ENCODE results near the gene FAM131A.

The FAM131A gene

DNA sequence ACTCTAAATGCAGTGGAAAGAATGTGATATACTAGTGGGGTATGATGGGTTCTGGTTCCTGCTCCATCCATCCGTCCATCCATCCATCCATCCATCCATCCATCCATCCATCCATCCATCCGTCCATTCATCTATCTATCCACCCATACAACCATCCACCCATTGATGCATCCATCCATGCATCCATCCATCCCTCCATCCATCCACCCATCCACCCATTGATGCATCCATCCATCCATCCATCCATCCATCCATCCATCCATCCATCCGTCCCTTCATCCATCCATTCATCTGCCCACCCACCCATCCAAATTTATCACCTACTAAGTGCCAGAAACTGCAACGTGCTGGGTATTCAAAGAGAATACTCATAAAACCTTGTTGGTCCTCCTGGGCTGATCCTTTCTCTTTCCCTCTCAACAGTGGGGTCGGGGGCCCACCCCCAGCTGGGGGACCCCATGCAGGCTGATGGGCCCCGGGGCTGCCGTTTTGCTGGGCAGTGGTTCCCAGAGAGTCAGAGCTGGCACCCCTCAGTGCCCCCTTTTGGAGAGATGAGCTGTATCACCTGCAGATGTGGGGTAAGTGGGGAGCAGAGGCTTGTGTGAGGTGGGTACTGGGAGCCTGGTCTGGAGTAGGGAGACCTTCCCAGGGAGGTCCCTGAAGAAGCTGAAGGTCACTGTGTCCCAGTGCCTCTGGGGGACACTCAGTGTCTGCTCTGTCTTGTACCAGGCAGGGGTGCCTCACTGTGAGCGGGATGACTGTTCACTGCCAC lies 51.0 kb downstream of the FAM131A start:
- ChIA-PET CTCF (interaction anchor here (0.6 to 1.3 kb wide), 3 partner anchors 17 to 162 kb away, joined by 3 to 5 read pairs (median 3); no protein-coding TSS in a partner anchor), POLR2A (no interaction called here)
- Histone ChIP-seq H3K9me3 (ENCODE audit: control insufficient read depth, insufficient read depth, low read depth, low read length) (no peaks in the 10 kb centered on the region), H3K36me3 (ENCODE audit: control insufficient read depth in 2 of 2, insufficient read depth in 1 of 2, low read length in 2 of 2) (peaks cover 0 to 21% of the 10 kb centered on the region in 2 experiments; a peak in 1 of 3 replicates), H3K4me1 (ENCODE audit: control insufficient read depth, insufficient read depth, low read length) (no peaks in the 10 kb centered on the region), H3K27ac (ENCODE audit: extremely low read depth, low read depth, low read length) (no peak overlapping the region), H3K4me3 (ENCODE audit: low read depth, low read length) (no peak overlapping the region)
- no peak for TF ChIP-seq ZNF623 (tag by site-specific recombination; IDR thresholded peaks at IDR 0.05)
- TF ChIP-seq ZNF501 (tag by site-specific recombination; IDR thresholded peaks at IDR 0.05): no peak
- TF ChIP-seq ZBTB17 (tag by site-specific recombination; IDR thresholded peaks at IDR 0.05): peak; percentile 63
- 0 out of 2 replicates have a peak, but pooled peaks have one; percentile 12 for TF ChIP-seq GLIS2 (tag by site-specific recombination; IDR thresholded peaks at IDR 0.05)
- peak; percentile 99 for TF ChIP-seq ZNF366 (tag by site-specific recombination; conservative IDR thresholded peaks at IDR 0.05)

DNA sequence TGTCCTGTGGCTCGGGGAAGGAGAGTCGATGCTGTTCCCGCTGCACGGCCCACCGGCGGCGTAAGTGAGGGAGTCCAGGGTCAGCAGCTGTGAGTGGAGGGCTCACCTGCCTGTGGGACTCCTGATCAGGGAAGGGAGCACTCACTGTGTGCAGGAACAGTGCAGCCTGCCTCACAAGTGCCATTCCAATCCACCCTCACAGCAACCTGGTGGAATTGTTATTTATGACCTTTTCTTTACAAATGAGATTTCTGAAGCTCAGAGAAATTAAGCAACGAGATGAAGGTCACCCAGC lies 51.5 kb downstream of the FAM131A start:
- ChIA-PET CTCF (interaction anchor here (0.6 to 1.3 kb wide), 2 partner anchors 17 to 79 kb away, joined by 4 to 5 read pairs; no protein-coding TSS in a partner anchor), POLR2A (no interaction called here)
- Histone ChIP-seq H3K36me3 (ENCODE audit: control insufficient read depth in 2 of 2, insufficient read depth in 1 of 2, low read length in 2 of 2) (peaks cover 0 to 19% of the 10 kb centered on the region in 2 experiments; a peak in 1 of 3 replicates), H3K27ac (ENCODE audit: extremely low read depth, low read depth, low read length) (no peak overlapping the region), H3K4me3 (ENCODE audit: low read depth, low read length) (no peak overlapping the region), H3K4me1 (ENCODE audit: control insufficient read depth, insufficient read depth, low read length) (no peaks in the 10 kb centered on the region), H3K9me3 (ENCODE audit: control insufficient read depth, insufficient read depth, low read depth, low read length) (no peaks in the 10 kb centered on the region)
- TF ChIP-seq ZNF596 (tag by site-specific recombination; IDR thresholded peaks at IDR 0.05) (no peak), SCRT1 (tag by site-specific recombination; IDR thresholded peaks at IDR 0.05; ENCODE audit: borderline replicate concordance) (no peak), ZNF175 (tag by site-specific recombination; IDR thresholded peaks at IDR 0.05) (no peak), ZNF248 (tag by site-specific recombination; IDR thresholded peaks at IDR 0.05) (no peak), ZNF555 (tag by site-specific recombination; conservative IDR thresholded peaks at IDR 0.05) (no peak), ZNF341 (tag by site-specific recombination; IDR thresholded peaks at IDR 0.05; ENCODE audit: low read depth) (no peak), ZNF530 (tag by site-specific recombination; IDR thresholded peaks at IDR 0.05; ENCODE audit: low read depth) (no peak), GFI1B (tag by site-specific recombination; IDR thresholded peaks at IDR 0.05) (no peak), MYNN (tag by site-specific recombination; IDR thresholded peaks at IDR 0.05; ENCODE audit: borderline replicate concordance) (no peak), ZNF664 (tag by site-specific recombination; IDR thresholded peaks at IDR 0.05) (no peak), ZBTB8A (tag by site-specific recombination; IDR thresholded peaks at IDR 0.05) (no peak), ZNF529 (tag by site-specific recombination; IDR thresholded peaks at IDR 0.05; ENCODE audit: insufficient replicate concordance) (no peak), TCF7L2 (IDR thresholded peaks at IDR 0.05; ENCODE audit: borderline replicate concordance, low read depth, low read length) (no peak), KLF7 (tag by site-specific recombination; IDR thresholded peaks at IDR 0.05; ENCODE audit: borderline replicate concordance) (no peak)
- TF ChIP-seq, protein P1, sequence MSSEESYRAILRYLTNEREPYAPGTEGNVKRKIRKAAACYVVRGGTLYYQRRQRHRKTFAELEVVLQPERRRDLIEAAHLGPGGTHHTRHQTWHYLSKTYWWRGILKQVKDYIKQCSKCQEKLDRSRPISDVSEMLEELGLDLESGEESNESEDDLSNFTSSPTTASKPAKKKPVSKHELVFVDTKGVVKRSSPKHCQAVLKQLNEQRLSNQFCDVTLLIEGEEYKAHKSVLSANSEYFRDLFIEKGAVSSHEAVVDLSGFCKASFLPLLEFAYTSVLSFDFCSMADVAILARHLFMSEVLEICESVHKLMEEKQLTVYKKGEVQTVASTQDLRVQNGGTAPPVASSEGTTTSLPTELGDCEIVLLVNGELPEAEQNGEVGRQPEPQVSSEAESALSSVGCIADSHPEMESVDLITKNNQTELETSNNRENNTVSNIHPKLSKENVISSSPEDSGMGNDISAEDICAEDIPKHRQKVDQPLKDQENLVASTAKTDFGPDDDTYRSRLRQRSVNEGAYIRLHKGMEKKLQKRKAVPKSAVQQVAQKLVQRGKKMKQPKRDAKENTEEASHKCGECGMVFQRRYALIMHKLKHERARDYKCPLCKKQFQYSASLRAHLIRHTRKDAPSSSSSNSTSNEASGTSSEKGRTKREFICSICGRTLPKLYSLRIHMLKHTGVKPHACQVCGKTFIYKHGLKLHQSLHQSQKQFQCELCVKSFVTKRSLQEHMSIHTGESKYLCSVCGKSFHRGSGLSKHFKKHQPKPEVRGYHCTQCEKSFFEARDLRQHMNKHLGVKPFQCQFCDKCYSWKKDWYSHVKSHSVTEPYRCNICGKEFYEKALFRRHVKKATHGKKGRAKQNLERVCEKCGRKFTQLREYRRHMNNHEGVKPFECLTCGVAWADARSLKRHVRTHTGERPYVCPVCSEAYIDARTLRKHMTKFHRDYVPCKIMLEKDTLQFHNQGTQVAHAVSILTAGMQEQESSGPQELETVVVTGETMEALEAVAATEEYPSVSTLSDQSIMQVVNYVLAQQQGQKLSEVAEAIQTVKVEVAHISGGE (tag by site-specific recombination; conservative IDR thresholded peaks at IDR 0.05; ENCODE audit: low read depth): no peak
- TF ChIP-seq, protein P2, sequence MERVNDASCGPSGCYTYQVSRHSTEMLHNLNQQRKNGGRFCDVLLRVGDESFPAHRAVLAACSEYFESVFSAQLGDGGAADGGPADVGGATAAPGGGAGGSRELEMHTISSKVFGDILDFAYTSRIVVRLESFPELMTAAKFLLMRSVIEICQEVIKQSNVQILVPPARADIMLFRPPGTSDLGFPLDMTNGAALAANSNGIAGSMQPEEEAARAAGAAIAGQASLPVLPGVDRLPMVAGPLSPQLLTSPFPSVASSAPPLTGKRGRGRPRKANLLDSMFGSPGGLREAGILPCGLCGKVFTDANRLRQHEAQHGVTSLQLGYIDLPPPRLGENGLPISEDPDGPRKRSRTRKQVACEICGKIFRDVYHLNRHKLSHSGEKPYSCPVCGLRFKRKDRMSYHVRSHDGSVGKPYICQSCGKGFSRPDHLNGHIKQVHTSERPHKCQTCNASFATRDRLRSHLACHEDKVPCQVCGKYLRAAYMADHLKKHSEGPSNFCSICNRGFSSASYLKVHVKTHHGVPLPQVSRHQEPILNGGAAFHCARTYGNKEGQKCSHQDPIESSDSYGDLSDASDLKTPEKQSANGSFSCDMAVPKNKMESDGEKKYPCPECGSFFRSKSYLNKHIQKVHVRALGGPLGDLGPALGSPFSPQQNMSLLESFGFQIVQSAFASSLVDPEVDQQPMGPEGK (tag by site-specific recombination; IDR thresholded peaks at IDR 0.05): no peak
- TF ChIP-seq, protein P3, sequence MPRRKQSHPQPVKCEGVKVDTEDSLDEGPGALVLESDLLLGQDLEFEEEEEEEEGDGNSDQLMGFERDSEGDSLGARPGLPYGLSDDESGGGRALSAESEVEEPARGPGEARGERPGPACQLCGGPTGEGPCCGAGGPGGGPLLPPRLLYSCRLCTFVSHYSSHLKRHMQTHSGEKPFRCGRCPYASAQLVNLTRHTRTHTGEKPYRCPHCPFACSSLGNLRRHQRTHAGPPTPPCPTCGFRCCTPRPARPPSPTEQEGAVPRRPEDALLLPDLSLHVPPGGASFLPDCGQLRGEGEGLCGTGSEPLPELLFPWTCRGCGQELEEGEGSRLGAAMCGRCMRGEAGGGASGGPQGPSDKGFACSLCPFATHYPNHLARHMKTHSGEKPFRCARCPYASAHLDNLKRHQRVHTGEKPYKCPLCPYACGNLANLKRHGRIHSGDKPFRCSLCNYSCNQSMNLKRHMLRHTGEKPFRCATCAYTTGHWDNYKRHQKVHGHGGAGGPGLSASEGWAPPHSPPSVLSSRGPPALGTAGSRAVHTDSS (tag by site-specific recombination; IDR thresholded peaks at IDR 0.05): no peak
- TF ChIP-seq, protein P4, sequence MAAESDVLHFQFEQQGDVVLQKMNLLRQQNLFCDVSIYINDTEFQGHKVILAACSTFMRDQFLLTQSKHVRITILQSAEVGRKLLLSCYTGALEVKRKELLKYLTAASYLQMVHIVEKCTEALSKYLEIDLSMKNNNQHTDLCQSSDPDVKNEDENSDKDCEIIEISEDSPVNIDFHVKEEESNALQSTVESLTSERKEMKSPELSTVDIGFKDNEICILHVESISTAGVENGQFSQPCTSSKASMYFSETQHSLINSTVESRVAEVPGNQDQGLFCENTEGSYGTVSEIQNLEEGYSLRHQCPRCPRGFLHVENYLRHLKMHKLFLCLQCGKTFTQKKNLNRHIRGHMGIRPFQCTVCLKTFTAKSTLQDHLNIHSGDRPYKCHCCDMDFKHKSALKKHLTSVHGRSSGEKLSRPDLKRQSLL (tag by site-specific recombination; IDR thresholded peaks at IDR 0.05): no peak
